Bronchial epithelial cell (primary cell): Measurements from ENCODE around the gene ASCC3. TPM values are rescaled to one million over a fixed set of nuclear protein-coding genes. Genes with fewer than 3 reads are reported as not detected.

ENCODE experiments used
- DNase-seq: peaks from one replicate; pipeline ENCODE4 v3.0.0-alpha.2; 2010; ENCODE audit warnings: low read depth
- FAIRE-seq: peaks from 2 replicates; lab custom pipeline; 2011; peaks lifted over from hg19 to GRCh38; lab: Jason Lieb, UNC
- H3K27me3 ChIP-seq: 2 replicates; pipeline ENCODE4 v1.5.1; 2011; ENCODE audit warnings: low read length; ENCODE audit not compliant: control insufficient read depth, insufficient read depth
- H3K36me3 ChIP-seq: 2 replicates; pipeline ENCODE4 v1.5.1; 2011; ENCODE audit warnings: low read length; ENCODE audit not compliant: control insufficient read depth, insufficient read depth
- H3K4me3 ChIP-seq: 2 replicates; pipeline ENCODE4 v1.5.1; 2011; ENCODE audit warnings: mild to moderate bottlenecking, low read depth, low read length, control low read depth
- CTCF ChIP-seq: IDR thresholded peaks from 2 replicates; pipeline ENCODE4 v1.5.1; 2011; ENCODE audit warnings: mild to moderate bottlenecking, moderate library complexity, low read length, control low read depth, inconsistent platforms; ENCODE audit not compliant: insufficient read depth, severe bottlenecking
- total RNA-seq: library from RNA; depleted of rRNA; stranded (reverse); fragments of >200 nt; gene quantifications from 2 replicates; pipeline ENCODE4 v1.2.1, GENCODE V29; 2014

Gene ASCC3
- total RNA-seq, 1 donor from 2014 or later: 52.7 TPM

DNA sequence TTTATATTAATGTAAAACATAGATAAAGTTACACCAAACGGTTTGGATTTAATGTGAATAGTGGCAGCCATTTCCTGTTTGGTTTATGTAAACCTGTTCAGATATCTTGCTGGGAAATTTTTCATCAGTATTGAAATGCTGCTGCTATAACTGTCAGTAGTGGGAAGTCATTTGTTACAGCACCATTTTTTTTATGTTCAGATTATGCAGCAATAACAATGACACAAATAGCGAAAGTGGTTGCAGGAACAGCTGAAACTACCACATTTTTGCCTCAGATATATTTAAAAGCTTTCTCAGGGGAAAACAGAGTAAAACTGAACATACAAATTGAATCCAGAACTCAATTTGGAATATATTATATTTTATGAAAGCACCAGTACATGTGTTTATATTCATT is 287.6 kb downstream of the ASCC3 start:
- DNase-seq: no peak
- no peak for TF ChIP-seq CTCF
- no peak overlapping the region for H3K4me3 ChIP-seq
- H3K36me3 ChIP-seq: peaks cover 1% of the 10 kb centered on the region
- no peak for FAIRE-seq
- H3K27me3 ChIP-seq: no peaks in the 10 kb centered on the region

DNA sequence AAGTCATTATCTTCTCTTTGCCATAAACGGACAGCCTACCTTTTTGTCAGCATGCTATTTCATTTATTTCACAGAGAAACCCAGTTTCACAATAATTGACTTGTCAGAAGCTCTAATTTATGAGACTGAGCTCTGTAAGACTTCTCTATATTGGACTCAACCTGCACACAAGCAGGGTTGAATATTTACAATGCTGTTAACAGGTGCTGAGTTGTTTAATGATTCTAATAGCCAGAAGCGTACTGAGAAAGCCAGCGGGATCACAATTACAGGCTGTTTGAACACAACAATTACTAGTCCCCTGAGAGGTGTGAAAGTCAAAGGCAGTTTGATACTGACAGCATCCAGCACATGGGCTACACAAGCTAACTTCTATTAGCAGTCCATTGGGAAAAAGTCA is 288.2 kb downstream of the ASCC3 start:
- TF ChIP-seq CTCF: no peak
- no peak for DNase-seq
- no peaks in the 10 kb centered on the region for H3K27me3 ChIP-seq
- H3K4me3 ChIP-seq: no peak overlapping the region
- no peak for FAIRE-seq
- peaks cover 1% of the 10 kb centered on the region for H3K36me3 ChIP-seq

GRCh38 chr6:100577425-100577824 is 303.7 kb downstream of the ASCC3 start:
- no peak for FAIRE-seq
- TF ChIP-seq CTCF: no peak
- H3K27me3 ChIP-seq: no peaks in the 10 kb centered on the region
- peaks cover 2% of the 10 kb centered on the region for H3K36me3 ChIP-seq
- no peak overlapping the region for H3K4me3 ChIP-seq
- no peak for DNase-seq

GRCh38 chr6:100575921-100576320 is 305.2 kb downstream of the ASCC3 start:
- DNase-seq: no peak
- FAIRE-seq: no peak
- H3K36me3 ChIP-seq: peaks cover 2% of the 10 kb centered on the region
- no peak for TF ChIP-seq CTCF
- no peak overlapping the region for H3K4me3 ChIP-seq
- no peaks in the 10 kb centered on the region for H3K27me3 ChIP-seq

DNA sequence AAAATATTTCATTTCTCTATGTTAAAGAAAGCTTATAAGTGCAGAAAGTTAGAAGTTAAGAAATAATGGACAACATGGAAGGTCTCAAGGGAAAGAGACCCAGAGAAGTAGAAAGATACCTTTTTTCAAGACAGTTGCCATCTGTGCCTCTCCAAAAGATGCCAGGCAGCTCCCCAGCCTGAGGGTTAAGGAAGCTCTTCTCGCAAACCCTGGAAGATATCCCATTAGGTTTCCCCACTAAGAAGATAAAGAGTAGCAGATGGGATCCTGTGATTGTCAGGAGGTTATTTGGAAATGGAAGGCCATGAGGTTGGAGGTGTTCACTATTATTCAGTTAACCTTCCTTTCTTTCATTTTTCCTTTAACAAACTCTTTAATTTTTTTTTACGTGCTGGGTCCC is 306.3 kb downstream of the ASCC3 start:
- DNase-seq: no peak
- no peaks in the 10 kb centered on the region for H3K27me3 ChIP-seq
- FAIRE-seq: no peak
- no peak overlapping the region for H3K4me3 ChIP-seq
- peaks cover 2% of the 10 kb centered on the region for H3K36me3 ChIP-seq
- TF ChIP-seq CTCF: no peak

DNA sequence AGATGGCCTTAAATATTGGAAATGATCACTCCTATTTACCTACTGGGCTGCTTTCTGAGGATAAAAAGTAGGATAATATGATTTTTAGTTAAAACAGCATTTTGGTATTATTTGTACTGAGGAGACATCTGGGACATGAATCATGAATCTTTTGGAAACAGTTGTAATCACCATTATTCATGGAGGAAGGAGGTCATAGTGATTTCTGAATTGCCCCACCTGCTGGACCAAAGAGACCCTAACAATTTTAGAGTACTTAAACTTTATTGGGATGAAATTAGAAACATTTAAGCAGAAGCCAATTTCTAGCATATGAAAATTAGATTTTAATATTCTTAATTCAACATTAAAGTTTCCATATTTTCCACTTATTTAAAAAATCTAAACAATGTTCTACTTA is 308.0 kb downstream of the ASCC3 start:
- Histone ChIP-seq H3K27me3 (no peaks in the 10 kb centered on the region), H3K4me3 (no peak overlapping the region), H3K36me3 (peaks cover 2% of the 10 kb centered on the region)
- FAIRE-seq (no peak), DNase-seq (peak; percentile 49)
- no peak for TF ChIP-seq CTCF
